ENCODE measurements around the gene AP4S1.

DNA sequence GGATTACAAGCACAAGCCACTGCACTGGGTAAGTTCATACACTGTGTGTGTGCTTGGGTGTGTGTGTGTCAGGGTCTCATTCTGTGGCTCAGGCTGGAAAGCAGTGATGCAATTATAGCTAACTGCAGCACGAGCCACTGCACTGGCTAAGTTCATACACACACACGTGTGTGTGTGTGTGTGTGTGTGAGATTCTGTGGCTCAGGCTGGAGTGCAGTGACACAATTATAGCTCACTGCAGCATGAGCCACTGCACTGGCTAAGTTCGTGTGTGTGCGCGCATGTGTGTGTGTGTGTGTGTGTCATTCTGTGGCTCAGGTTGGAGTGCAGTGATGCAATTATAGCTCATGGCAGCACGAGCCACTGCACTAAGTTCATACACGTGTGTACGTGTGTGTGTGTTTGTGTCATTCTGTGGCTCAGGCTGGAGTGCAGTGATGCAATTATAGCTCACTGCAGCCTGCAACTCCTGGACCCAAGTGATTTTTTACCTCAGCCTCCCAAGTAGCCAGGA is 96.7 kb downstream of the AP4S1 start:
- TF ChIP-seq POLR2AphosphoS5 (IDR thresholded peaks at IDR 0.05) (no peak), CTCF (IDR thresholded peaks at IDR 0.05) (no peak), POLR2A (IDR thresholded peaks at IDR 0.05) (no peak)

Measured in stomach (tissue), 4 donors.